GM21576 (cell line): ENCODE measurements around the gene LRRC42.

Experiments
- ATAC-seq: cut with Tn5 transposase; IDR thresholded peaks from one replicate; pipeline ENCODE4 v1.9.1; 2021; ENCODE audit warnings: mild to moderate bottlenecking, moderate library complexity; ENCODE audit not compliant: unreplicated experiment

LRRC42 gene

DNA sequence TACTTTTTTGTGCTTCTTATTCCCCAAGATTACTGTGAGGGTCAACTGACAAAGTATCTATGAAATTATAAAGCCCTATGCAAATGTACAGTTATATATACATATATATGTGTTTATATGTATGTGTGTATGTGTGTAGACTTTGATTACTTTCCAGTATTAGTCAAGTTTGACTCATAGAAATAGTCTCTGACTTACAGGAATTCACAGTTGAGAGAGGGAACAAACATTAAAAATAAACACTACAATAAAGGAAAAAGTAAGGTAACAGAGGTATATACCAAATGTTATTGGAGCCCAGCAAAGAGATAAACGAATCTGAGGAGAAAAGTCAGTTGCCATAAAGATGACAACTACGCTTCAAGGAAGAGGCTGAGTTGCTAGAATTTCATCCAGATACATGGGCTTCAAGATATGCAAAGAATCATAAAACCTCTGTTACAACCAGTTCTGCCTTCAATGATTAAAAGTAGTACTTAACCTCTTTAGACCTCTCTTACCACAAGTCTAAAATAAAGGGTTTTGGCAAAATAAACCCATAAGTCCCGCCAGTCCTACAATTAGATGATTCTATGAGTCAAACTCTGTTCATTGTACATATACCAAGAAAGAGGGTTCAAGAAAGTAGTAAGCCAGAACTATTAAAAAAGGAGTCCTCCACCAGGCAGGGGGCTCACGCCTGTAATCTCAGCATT is 7.9 kb upstream of the LRRC42 start:
- no peak for ATAC-seq

DNA sequence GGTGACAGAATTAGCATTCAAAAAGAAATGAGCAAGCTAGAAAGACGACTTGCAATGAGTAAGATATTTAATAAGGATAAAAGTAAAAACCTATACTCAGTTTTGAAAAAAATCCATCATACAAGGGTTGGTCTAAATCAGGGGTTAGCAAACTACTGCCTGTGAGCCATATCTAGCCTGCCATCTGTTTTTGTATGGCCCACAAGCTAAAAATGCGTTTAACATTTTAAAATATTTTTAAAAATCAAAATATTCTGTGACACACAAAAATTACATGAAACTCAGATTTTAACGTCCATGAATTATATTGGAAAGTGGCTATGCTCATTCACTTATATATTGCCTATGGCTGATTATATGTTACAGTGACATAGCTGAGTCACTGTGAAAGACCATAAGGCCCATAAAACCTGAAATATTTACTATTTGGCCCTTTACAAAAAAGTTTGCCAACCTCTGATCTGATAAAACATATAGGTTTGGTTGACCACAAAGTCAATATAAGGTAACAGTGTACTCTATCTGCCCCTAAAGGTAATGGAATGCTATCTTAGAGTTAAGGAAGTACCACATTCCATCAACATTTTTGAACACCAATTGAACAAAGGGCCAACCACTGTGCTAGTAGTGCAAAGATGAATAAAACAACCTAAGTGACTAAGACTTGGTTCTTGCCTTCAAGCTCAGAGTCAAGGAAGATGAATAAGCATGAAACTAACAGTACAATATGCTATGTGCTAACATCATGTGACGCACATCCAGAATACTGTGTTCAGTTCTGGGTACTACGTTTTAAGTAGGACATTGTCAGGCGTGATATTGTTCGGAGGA is 3.8 kb upstream of the LRRC42 start:
- ATAC-seq = no peak

- no peak for ATAC-seq
Measured at GRCh38 chr1:53943090-53943489, 3.1 kb upstream of the LRRC42 start.

GRCh38 chr1:53943490-53944043 is 2.6 kb upstream of the LRRC42 start:
- no peak for ATAC-seq

DNA sequence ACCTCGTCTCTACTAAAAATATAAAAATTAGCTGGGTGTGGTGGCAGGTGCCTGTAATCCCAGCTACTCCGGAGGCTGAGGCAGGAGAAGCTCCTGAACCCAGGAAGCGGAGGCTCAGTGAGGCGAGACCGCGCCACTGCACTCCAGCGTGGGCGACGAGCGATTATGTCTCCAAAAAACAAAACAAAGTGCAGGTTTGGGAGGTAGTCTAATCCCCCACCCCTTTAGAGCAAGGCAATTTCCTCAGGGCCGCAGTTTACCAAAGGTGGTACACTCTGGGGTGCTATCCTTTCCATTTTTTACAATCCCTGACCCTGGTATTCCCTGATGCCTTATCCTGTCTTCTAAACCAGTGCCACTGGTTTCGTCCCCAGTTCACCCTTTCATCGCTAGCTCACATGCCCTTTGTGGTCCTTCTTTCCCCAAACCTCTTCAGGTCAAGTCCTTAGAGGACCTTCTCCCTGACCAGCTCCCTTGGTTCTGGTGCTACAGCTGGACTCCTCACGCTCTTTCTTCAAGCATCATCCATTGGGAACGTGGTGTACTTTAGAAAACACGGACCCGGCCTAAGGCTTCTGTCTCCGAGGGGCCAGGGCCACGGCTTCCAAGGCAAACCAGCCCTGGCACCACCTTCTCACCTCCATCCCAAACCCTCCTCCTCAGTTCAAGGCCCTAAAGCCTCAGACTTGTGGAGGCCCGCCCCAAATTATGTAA is 1.5 kb upstream of the LRRC42 start:
- ATAC-seq = no peak

- ATAC-seq = no peak
Measured at GRCh38 chr1:53945183-53945432, 1.0 kb upstream of the LRRC42 start.

- peak; percentile 78 for ATAC-seq
Measured at GRCh38 chr1:53945433-53946251, 508 bp upstream of the LRRC42 start, which contains the start of gene IFT25. TSS of gene IFT25 (minus strand) at chr1:53945699. CDS start at chr1:53940082, 5,617 bp downstream.

DNA sequence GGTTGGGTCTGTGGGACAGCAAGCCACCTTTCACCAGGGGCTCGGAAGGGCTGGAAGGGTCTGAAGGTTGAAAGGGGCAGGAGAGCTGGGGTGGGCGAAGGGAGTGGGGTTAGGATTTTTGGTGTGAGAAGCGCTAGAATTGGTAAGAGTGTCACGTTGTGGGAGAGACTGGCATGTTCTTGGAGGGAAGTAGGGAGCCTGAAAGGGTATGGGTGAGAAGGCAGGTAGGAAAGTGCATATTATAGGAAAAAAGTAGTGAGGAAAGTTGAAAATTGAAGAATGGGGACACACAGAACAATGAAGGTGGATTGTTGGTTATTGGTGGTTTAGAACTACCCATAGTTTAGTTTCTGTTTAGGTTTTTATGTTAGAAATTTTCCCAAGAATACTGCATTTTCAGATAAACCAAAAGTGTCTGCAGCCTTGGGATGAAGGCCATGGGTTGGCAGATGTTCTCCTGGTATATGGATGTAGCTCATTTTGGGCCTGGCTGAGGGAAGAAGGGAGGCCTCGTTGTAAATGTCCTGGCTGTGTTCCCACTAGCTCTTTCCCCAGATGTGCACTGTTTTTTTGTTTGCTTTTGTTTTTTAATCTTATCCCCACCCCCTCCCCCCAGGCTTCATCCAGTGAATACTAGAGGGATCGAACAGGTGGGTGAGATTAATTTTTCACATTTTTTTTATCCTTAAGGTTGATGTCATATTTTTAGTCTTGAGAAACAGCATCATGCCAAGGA is 1.2 kb downstream of the LRRC42 start:
- no peak for ATAC-seq

- ATAC-seq = no peak
Measured at GRCh38 chr1:53948291-53948690, 2.1 kb downstream of the LRRC42 start.

DNA sequence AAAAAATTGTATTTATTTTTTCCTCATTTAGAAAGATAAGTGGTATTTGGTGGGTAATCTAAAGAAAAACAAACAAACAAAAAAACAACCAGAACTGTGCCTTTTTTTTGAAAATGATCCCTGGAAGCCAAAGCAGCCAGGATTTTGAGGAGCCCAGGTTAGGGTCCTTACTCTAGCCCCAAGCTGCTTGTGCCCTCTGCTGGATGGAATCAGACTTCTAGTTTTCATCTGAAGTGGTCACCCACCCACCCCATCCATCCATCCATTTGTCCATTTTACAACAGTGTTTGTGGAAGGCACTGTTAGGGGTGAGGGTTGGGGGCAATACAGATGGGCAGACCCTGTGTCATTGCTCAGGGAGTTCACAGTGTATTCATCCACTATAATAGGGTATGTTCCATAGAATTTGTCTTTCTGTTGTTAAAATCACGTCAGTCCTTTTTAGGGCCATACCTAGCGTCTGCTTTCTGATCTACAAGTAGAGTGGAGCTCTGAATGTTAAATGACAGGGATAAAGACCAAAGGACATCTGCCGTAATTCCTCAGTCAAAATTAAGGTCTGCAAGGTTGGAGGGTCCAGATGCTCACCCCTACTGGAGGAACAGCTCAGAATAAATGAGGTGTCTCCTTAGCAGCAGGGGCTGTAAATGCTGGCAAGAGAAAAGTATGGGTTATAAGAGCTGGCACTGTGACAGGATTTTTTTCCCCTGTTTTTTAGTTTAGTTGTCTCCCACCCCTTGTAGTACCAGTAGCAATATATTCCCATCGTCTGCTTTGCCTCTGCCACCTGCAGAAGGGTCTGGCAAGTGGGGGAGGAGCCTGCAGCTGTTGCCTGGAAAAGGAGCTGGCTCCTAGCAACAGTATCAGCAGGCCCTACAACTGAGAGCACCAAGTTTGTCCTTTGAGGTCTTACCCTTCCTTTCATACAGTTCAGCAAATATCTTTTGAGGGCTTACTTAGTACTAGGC is 3.2 kb downstream of the LRRC42 start:
- no peak for ATAC-seq

GRCh38 chr1:53951697-53952096 is 5.5 kb downstream of the LRRC42 start:
- no peak for ATAC-seq

DNA sequence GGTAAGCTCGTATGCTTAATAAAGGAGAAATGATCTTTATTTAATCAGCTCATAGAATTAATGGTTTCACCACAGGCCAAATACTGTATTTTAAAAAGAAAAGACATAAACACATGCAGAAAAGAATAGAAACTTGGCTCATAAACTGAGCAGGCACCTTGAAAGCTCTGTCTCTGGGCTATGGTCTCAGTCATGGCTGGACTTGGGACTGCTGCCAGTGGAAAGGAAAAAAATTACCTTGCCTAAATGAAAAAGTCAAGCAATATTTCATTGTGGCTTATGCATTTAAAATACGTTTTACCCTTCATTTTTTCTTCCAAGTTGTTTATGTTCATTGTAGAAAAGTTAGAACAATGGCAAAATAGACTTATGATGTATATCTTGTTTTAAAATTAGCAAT is 8.0 kb downstream of the LRRC42 start:
- ATAC-seq = no peak

DNA sequence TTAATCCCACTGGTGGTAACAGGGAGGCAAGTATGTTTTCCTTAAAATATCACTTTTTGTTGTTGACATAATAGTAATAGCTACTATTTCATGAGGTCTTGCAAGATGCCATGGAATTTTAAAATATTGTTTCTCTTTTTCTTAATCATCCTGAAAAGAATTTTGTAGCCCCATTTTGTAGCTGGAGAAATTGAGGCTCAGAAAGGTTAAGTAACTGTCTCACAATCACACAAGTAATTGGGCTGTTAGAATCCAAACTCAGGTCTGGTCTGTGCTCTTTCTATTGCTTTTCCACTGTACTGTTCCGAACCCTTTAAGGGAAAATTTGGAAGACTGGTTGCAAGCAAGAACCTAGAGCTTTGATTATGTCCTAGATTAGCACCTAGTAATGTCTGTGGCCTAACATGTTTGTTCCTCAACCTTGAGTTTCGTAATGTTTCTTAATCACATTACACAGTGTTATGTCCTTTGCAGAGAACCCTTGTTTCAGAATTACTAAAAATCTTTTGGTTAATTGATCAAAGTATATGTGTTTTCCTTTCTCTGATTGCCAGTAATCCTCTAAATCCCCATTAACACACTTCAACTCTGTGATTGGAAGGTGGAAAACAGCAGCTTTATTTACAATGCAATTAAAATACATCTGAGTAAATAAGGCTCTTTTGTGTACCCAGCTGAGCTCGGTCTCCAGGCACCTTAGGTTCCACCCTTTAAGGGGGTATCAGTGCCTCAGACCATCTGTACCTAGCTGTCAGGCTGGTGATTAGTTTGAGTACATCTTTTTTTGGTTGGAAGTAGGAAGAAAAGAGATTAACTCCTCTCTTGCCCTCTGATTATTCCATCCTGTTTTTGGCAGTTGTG is 10.4 kb downstream of the LRRC42 start:
- ATAC-seq = no peak

DNA sequence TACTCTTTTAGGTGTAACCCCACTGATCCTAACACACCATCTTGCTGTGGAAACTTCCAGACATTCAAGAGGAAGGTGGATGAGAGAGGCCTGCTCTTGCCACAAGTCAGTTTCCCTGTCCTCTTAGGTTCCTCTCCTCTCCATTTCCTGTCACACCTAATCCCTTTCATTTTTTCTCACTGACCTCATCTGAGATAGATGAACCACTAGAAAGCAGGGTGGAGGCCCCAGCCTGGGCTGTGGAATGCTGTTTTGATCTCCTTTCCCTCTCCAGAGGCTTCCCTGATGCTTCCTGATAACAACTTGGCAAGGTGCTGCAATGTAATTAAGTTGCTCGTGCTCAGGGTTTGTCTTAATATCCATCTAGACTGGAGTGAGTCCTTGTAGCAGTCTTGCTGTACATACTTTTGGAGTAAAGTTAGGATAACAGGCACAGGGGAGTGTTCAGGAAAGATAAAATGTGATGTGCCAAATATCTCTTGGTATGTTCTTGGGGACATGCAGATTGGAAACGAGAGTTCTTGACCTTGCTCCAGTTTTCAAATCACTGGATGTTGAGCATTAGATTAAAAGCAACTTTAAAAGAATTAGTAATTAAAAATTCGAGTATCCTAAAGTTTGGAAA is 11.2 kb downstream of the LRRC42 start:
- no peak for ATAC-seq

- ATAC-seq = no peak
Measured at GRCh38 chr1:53959664-53960250, 13.6 kb downstream of the LRRC42 start.

DNA sequence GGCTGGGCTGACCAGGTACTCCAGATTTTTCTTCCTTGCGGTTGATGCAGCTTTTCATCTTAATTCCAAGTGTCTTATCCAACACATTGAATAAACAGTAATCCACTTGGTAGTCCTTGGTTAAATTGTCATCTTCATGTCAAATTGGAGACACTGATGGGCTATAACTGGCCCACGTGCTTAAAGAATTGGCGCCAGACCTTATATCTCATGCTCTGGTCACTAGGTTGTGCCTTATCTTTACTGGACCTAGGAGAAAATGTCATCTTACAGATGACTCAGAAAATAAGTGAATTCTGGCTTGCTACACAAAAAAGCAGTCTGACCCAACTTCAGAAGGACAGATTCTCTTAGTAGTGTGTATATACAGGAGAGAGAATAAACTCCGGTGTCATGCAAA is 16.2 kb downstream of the LRRC42 start:
- ATAC-seq = no peak

GRCh38 chr1:53963460-53963859 is 17.3 kb downstream of the LRRC42 start:
- no peak for ATAC-seq
